GM21381 (cell line): Measurements from ENCODE around the gene SPX.

Experiments
- ATAC-seq: cut with Tn5 transposase; IDR thresholded peaks from one replicate; pipeline ENCODE4 v1.9.1; 2021; ENCODE audit warnings: mild to moderate bottlenecking, moderate library complexity; ENCODE audit not compliant: unreplicated experiment

SPX gene

GRCh38 chr12:21576431-21576830 is 50.3 kb downstream of the SPX start:
- ATAC-seq = no peak

- ATAC-seq = no peak
Measured at GRCh38 chr12:21577516-21577915, 51.4 kb downstream of the SPX start.

GRCh38 chr12:21580748-21581516 is 54.8 kb downstream of the SPX start:
- ATAC-seq = peak; percentile 80
